GM19238 (cell line): ENCODE results near the gene RAB40C.
A peak's percentile ranks its signal among the peaks of the same experiment; 100 is the strongest.

Experiments
- DNase-seq: peaks from one replicate; pipeline ENCODE4 v3.0.0; 2011; ENCODE audit warnings: low spot score; ENCODE audit not compliant: insufficient read length

The RAB40C gene

GRCh38 chr16:630249-630814 is 40.5 kb downstream of the RAB40C start:
- DNase-seq, result no peak

GRCh38 chr16:630815-631405 is 41.0 kb downstream of the RAB40C start, which contains the start of gene WFIKKN1:
TSS of gene WFIKKN1 (plus strand) at chr16:630985. CDS start at chr16:631254, 269 bp downstream.
- DNase-seq, result no peak

DNA sequence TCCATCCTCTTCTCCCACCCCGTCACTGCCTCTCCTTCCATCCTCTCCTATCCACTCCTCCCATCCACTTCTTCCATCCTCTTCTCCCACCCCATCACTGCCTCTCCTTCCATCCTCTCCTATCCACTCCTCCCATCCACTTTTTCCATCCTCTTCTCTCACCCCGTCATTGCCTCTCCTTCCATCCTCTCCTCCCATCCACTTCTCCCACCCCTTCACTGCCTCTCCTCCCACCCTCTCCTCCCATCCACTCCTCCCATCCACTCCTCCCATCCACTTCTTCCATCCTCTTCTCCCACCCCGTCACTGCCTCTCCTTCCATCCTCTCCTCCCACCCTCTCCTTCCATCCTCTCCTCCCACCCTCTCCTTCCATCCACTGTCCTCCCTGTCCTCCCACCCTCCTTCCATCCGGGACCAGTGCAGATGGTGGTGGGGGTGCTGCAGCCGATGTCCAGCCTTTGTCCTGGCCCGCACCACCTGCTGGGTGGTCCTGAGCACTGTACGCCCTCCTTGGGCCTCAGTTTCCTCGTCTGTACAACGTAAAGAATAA is 42.0 kb downstream of the RAB40C start:
- no peak for DNase-seq

DNA sequence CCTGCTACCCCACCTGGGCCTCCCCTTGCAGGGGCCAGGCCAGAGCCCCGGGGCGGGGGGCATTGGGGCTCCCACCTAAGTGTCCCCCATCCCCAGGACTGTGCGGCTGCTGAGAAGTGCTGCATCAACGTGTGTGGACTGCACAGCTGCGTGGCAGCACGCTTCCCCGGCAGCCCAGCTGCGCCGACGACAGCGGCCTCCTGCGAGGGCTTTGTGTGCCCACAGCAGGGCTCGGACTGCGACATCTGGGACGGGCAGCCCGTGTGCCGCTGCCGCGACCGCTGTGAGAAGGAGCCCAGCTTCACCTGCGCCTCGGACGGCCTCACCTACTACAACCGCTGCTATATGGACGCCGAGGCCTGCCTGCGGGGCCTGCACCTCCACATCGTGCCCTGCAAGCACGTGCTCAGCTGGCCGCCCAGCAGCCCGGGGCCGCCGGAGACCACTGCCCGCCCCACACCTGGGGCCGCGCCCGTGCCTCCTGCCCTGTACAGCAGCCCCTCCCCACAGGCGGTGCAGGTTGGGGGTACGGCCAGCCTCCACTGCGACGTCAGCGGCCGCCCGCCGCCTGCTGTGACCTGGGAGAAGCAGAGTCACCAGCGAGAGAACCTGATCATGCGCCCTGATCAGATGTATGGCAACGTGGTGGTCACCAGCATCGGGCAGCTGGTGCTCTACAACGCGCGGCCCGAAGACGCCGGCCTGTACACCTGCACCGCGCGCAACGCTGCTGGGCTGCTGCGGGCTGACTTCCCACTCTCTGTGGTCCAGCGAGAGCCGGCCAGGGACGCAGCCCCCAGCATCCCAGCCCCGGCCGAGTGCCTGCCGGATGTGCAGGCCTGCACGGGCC is 42.8 kb downstream of the RAB40C start:
- no peak for DNase-seq

DNA sequence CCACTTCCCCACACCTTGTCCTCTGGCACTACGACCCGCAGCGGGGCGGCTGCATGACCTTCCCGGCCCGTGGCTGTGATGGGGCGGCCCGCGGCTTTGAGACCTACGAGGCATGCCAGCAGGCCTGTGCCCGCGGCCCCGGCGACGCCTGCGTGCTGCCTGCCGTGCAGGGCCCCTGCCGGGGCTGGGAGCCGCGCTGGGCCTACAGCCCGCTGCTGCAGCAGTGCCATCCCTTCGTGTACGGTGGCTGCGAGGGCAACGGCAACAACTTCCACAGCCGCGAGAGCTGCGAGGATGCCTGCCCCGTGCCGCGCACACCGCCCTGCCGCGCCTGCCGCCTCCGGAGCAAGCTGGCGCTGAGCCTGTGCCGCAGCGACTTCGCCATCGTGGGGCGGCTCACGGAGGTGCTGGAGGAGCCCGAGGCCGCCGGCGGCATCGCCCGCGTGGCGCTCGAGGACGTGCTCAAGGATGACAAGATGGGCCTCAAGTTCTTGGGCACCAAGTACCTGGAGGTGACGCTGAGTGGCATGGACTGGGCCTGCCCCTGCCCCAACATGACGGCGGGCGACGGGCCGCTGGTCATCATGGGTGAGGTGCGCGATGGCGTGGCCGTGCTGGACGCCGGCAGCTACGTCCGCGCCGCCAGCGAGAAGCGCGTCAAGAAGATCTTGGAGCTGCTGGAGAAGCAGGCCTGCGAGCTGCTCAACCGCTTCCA is 43.6 kb downstream of the RAB40C start:
- DNase-seq, result no peak

- no peak for DNase-seq
Observed at GRCh38 chr16:634051-634670, 44.3 kb downstream of the RAB40C start.

- no peak for DNase-seq
Observed at GRCh38 chr16:634996-635395, 45.1 kb downstream of the RAB40C start.

DNA sequence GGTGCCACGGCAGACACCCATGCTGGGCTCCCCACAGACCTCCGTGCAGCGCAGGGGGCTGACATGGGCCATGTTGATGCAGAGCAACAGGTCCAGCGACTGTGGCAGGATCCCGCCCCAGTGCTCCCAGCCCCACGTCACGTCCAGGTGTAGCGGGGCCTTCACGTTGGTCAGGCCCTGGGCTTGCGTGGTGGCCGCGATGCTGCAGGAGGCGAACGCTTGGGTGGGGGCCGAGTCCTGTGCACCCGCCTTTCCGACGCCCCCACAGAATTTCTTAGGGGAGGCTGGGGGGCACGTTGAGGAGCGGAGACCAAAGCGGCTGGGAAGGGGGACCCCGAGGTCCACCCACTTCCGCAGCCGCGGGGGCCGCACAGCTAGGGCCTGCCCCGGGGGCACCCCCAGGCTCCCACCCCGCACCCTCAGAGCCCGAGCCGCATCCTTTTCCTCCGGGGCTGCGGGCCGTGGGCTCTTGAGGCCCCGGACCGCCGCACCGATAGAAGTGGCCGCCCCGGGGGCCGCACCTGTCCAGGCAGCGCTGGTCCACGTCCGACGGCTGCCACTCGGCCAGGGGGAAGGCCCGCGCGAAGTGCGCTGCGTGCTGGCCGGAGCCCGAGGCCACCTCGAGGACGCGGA is 45.8 kb downstream of the RAB40C start:
- DNase-seq, result no peak

GRCh38 chr16:636206-637080 is 46.6 kb downstream of the RAB40C start, which contains the start of gene METTL26:
TSS of gene METTL26 (minus strand) at chr16:636305. CDS start at chr16:636290, 15 bp downstream.
- DNase-seq, result peak; percentile 99

DNA sequence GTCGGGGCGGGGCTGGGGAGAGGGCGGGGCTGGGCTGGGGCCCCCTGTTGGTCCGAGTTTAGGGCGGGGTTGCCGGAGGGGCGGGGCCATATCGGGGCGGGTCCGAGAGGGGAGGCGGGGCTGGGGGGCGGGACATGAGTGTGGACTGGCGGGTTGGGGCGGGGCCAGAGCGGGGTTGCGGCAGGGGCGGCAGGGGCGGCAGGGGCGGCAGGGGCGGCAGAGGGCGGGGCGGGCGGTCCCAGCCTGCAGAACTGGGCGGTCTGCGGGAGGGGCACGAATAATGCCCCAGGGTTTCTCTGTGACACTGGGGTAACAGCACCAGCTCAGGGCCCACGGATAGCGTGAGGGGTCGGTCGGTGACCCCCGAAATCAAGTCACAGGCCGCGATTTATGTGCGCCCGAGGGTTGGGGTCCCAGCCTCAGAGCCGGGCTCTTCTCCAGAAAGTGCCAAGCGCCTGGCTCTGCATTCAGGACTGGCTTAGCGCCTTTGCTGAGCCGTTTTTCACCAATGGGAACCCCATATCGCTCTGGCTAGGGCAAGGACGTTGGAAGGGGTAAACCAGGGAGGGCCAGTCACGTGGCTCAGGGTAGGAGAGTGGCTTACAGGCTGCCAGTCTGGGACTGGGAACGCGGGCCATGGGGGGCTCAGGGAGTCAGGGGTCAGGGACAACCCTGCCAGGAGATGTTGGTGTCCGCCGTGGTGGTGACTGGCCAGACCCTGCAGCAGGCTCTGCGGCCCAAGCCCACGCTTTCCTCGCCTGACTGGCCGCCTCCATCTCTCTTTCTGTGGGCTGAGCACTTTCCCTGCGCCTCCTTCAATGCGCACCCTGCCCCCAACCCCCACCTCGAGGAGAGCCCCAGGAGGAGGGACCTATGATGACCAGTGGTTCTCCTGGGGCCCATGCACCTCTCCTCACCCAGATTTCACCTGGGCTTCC is 47.5 kb downstream of the RAB40C start:
- DNase-seq, result peak; percentile 100

GRCh38 chr16:638034-638543 is 48.2 kb downstream of the RAB40C start:
- DNase-seq, result no peak

DNA sequence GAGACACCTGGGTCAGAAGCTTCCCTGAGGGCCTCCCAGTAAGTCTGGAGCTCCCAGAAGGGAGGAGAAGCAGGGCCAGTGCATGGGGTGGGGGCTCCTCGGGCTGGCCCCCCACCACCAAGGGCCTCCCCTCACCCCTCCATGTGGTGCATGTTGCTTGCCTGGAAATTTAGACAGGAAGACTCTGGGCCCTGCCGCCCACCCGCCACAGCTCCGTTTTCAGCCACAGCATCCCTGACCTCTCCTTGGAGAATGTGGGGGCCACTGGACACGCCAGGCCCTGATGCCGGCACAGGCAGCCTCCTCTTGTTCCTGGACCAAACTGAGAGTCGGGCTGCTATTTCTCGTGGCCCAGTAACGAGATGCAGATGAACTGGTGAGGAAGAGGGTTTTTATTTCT is 49.0 kb downstream of the RAB40C start:
- no peak for DNase-seq

DNA sequence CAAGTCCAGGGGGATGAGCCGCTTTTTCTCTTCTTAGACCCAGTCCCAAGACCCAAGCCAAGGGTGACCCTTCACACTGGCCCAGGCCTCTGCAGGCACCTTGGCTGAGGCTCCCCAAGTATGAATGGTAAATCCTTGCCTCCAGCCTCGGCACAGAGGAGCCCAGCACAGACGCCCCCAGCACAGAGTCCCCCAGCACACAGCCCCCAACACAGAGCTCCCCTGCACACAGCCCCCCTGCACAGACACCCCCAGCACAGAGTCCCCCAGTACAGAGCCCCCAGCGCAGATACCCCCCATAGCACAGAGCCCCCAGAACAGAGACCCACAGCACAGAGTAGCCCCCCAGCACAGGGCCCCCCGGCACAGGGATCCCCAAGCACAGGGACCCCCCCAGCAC is 50.7 kb downstream of the RAB40C start:
- no peak for DNase-seq

GRCh38 chr16:641326-642188 is 51.7 kb downstream of the RAB40C start, which contains the start of gene MCRIP2:
TSS of gene MCRIP2 (plus strand) at chr16:641828. CDS start at chr16:641992, 164 bp downstream.
- DNase-seq, result peak; percentile 92

DNA sequence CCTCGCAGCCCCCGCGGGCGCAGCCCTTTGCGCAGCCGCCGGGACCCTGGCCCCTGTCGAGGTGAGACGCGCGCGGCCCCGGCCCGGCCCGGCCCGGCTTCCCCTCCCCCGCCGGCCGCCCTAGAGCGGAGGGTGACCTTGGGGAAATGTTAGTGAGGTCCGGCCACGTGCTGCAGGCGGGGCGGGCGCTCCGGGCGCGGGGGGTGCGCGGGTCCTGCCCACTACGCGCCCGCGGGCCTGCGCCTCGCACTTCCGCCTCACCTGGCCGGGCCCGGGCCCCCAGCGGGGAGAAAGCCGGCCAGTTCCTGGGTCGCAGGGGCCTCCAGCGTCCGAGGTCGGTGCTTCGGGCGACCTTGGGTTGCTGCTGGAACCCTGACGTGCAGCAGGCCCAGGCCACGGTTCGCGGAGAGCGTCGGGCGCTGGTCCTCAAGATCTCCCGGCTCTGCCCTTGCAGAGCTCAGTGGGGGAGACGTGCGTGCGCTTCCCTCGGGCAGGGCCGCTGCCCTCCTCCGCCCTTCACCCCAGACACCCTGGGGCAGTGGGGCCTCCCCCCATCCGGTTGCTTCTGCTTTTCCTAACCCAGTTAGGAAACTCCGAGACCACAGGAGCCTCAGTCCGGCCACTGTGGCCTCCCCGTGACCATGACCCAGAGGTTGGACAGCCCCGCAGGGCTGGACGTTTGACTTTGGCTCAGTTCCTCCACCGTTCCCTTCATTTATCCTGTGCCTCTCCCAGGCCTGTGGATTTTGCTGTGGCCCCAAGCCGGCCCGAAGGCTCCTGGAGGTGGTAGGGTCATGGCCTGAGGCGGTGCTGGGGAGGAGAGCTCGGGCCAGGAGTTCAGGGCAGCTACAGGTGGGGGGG is 52.6 kb downstream of the RAB40C start:
- peak; percentile 77 for DNase-seq

GRCh38 chr16:643050-643368 is 53.1 kb downstream of the RAB40C start:
- no peak for DNase-seq
